ENCODE results near the gene SDC1.

Gene SDC1

DNA sequence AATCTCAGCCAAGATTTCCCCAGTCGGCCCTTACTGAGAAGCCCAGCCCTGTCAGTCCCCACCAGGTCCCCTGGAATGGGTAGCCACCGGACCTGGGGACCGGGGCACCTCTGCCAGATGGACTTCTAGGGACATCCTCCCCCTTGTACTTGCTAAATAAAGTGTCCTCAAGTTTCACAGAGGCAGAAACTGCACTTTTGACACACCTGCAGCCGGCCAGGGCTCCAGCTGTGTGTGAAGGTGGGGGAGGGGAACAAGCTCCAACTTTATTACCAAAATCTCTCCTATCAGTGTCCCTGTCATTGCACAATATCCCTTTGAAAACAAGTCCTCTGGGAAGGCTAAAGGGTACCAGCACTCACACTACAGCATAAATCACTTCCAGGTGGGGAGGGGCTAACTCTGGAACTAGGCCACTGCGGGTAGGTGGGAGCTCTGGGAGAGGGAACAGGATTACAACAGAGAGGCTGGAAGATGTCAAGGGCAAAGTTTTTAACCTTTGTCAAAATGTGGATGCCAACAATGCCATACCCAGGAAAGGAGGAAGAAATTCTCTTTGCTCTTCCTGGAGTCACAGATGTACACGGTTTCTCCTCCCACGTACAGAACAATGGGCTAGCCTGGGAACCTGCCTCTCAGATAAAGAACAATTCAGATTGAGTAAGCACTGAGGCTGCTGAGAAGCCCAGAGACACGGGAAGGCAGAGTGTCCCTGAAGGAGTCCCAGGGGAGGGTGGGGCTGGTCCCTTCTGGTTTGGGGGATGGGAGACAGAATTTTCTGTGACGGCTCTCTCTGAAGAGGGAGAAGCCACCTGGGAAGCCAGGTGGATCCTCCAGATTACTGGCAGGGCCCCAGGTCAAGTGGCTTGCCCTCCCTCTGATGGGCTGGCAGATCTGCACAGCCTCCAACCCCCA, 11.0 kb downstream of the SDC1 start:
- no peak for DNase-seq

GRCh38 chr2:20212871-20213503, 11.9 kb downstream of the SDC1 start:
- DNase-seq = no peak

GRCh38 chr2:20212459-20212870, 12.5 kb downstream of the SDC1 start:
- DNase-seq = no peak

DNA sequence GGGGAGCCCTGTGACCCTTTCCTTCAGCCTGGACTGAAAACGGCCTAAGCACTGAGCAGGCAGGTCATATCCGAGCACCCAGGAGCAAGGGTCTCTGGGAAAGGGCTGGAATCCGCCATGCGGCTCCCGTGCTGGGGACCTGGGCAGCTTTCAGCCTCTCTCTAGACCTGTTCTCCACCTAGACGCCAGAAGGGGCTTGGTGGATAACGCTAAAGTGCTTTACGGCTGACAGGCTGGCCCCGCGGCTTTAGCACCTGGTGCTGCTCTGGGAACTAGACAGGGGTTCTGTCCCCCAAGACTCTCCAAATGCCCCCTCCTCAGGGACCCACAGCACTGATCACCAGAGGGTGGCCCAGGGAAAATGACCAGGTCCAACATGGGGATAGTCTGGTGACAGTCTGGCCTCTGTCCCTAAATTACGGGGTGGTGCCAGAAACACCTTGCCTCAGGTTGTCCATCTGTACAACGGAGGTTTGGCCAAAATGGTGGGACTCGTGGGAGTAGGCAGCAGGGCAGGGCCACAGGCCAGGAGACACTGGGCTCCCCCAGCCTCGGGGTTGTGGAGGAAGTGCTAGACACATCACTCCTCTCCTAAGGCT, 13.0 kb downstream of the SDC1 start:
- no peak for DNase-seq

- DNase-seq = no peak
These were observed 13.5 kb downstream of the SDC1 start for GRCh38 chr2:20211420-20211819.

DNA sequence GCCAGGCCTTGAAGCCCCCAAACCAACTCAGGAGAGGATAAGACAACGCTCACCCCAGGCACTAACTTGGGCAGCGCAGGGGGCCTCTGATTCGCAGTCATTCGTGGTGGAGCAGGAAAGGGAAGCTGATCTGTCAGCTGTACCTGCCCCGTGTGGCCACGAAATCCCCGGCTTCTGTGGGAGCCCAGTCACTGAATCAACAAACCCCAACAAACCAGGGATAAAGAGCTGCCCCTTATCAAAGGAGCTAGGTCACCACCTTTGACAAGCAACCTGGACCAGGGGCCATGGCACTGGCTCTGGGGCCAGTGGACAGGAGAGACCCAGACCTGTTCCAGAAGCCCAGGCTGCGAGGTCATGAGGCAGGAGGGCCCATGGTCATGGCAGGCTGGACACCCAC, 14.5 kb downstream of the SDC1 start:
- DNase-seq = no peak

- DNase-seq = no peak
These were observed 15.4 kb downstream of the SDC1 start for GRCh38 chr2:20209373-20210109.

DNA sequence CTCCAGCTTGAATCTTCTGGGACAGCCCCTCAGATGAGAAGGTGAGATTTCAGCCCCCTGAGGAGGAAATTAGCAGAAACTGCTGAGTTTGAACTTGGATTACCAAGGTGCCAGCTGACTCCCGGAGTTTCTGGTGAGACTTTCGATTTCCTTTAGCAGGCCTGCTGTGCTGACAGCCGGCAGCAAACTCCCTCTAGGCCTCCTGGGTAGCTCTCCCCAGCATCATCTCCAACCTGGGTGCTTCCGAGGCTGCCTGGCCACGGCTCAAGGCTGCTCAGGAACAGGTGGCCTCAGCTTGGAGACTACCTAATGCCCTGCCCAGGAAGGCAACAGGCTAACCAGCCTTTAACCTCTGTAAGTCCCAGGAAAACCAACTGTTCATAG, 16.5 kb downstream of the SDC1 start:
- no peak for DNase-seq

DNA sequence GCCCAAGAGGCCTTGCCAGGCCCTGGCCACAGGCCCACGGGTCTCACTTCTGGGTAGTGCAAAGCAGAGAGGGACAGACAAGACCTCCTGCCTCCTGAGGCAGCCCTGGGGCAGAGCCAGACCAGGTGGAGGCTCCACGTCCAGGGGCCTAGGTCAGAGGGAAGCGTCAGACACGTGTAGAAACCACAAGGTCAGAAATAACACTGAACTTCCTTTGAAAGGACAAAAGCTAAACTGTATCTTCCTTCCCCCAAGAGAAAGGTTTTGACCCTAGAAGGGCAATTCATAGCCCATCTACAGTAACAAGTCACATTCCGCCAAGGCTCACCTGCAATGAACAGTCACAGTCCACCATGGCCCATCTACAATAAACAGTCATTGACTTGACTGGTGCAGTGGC, 17.9 kb downstream of the SDC1 start:
- DNase-seq = no peak

DNA sequence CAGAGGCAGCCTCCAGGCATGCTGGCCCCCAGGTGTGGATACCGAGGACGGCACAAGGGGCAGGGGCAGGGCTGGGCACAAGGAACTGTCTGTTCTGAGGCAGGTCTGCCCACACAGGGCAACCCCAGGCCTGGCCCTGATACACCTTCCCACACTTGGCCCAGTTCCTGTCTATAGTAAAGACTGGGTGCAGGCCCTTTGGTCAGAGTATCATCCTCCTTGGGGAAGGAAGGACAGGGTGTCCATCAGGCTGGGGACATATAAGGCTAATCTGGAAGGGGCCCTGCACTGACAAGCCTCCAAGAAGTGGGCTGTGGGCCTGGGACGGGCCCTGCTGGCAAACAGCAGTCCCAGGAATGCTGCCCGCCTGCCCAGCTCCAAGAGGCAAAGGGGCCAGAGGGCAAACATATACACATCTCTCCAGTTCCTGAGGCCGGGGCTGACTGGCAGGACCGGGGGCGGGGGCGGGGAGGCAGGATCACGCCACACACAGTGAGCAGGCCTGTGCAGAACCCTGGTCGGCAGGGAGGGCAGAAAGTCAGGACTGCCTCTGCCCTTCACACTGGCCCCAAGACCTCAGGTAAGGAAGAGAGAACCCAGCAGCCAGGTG, 18.9 kb downstream of the SDC1 start:
- no peak for DNase-seq

GRCh38 chr2:20205069-20205468, 19.9 kb downstream of the SDC1 start:
- no peak for DNase-seq

DNA sequence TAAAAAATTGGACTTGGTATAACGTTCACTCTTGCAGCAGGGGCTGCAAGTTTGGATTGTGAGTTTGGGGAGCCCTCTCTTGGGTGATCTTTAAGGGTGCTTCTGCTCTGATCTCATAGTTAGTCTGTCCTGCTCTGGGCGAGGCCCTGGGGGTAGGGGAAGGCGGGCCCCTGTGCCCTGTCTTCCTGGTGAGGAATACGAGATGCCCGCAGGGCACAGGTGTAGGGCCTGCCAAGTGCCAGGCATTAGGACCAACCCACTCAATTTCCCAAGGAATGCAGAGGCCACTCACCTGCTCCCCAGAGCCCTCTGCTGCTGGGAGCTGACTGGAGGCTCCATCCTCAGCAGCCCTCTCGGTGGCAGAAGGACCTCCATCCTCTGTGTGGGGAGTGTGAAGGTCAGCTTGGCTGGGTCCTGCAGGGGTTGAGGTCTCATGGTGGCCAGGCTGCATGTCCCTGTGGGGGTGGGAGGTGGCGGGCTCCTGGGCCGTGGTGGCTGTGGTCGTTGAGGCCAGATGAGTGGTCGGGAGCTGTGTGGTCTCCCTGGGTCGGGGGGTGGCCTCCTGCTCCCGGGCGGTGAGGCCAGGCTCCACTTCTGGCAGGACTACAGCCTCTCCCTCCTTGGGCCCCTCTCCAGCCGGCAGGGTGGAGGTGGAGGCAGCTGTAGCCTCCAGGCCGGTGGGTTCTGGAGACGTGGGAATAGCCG, 21.3 kb downstream of the SDC1 start:
- no peak for DNase-seq

- no peak for DNase-seq
These were observed 21.9 kb downstream of the SDC1 start for GRCh38 chr2:20203072-20203471.

GRCh38 chr2:20201671-20202070, 23.3 kb downstream of the SDC1 start:
- DNase-seq = no peak

- no peak for DNase-seq
These were observed 24.0 kb downstream of the SDC1 start for GRCh38 chr2:20200697-20201555.

GRCh38 chr2:20199633-20200270, 25.2 kb downstream of the SDC1 start:
- no peak for DNase-seq

DNA sequence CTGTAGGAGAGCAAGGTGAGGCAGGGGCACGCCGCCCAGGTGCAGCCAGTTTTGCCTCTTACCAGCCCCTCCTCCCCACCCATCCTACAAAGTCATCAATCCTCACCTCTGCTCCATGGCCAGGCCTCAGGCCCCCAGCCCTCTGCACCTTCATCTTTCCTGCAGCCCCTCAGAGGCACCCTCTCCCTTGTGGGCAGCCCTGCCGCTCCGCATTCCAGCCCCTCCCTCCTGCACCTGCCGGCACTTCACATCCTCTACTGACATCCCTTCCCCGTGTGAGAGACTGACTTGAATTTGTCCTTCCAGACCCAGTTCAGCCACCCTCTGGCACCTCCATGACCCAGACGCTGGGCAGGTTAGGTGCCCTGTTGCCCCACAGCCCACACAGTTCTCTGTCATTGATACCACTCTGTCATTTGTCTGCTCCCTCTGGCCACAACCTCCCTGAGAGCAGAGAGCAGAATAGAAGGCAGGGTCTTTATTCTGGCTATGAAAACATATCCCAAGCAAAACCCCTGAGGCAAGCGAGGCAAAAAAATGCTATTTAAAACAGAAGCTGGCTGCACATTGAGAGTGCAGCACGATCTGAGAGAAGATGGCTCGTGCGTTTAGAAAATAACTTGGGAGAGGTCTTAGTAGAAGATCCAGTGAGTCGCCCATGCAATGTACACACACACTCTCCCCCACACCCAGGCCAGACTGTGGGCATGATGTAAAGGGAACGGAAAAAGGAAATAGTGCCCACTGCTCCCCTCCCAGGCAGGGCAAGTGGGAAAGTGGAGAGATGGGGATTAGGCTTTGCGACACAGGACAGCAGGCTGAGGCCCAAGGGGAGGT, 25.9 kb downstream of the SDC1 start:
- no peak for DNase-seq

DNA sequence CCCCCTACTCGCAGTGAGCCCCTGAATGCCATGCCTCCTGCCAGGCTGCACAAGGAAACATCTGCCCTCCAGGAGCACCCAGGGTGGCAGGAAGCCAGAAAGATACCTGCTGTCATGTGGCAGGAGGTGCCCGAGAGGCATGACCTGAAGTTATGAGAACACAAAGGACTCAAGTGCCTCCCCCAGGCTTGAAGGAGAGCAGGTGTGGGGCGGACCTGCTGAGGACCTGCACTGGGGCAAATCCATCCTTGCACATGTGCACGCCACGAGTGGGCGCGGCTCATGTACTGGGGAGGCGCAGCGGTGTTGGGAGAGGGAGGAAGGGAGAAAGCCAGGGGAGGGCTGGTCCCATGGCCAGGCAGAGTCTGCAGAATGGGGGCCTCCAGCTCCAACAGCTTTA, 26.9 kb downstream of the SDC1 start:
- DNase-seq = no peak

DNA sequence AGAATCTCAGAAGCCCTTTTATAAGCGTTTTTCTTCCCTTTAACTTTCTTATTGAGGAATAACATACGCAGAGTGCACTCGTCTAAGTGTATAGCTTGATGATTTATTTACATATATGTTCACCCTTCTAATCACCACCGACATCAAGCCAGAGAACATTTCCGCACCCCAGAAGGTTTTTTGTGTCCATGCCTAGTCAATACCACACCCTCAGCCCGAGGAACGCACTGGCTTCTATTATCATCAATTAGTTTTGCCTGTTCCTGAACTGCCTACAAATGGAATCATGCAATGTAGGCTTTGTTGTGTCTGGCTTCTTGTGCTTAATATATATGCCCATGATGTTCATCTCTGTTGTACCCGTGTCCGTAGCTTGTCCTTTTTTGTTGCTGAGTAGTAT, 27.7 kb downstream of the SDC1 start:
- no peak for DNase-seq

DNA sequence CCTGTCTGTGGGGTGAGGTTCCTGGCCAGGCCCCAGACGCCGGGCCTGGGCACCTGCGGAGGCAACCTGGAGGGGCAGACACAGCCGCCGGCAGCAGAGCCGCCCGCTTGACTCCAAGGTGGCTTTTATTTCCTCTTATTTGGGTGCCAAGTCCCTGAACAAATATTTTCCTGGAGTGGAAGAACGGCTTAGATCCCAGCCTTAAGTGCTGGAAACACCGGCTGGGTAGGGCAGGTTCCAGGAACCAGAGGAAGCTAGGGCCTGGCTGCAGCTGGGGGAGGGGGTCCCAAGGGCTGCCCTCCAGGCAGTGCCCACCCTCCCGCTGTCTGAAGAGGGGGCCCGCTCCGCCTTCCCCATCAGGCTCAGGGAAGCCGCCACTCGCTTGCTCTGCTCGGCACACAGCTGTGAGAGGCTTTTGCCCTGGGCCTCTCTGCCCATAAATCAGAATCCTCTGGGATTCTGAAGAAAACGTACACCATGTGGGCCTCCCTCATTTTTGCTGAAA, 28.2 kb downstream of the SDC1 start:
- peak; percentile 65 for DNase-seq

All from left hindlimb (tissue), 1 donor.